HUES64 (cell line): ENCODE data around the gene DBN1.

Experiments
- H3K27ac ChIP-seq: 2 replicates; pipeline ENCODE4 v1.7.0; 2013; ENCODE audit warnings: low read depth, low read length, inconsistent platforms
- H3K27me3 ChIP-seq: 2 replicates; pipeline ENCODE4 v1.6.1; 2013; ENCODE audit warnings: mild to moderate bottlenecking, low read length; ENCODE audit not compliant: insufficient read depth
- H3K36me3 ChIP-seq: 2 replicates; pipeline ENCODE4 v1.6.1; 2013; ENCODE audit warnings: mild to moderate bottlenecking, low read length; ENCODE audit not compliant: insufficient read depth
- H3K4me1 ChIP-seq: 2 replicates; pipeline ENCODE4 v1.6.1; 2013; ENCODE audit warnings: mild to moderate bottlenecking, low read length, moderate library complexity; ENCODE audit not compliant: insufficient read depth
- H3K4me3 ChIP-seq: 2 replicates; pipeline ENCODE4 v1.5.1; 2013; ENCODE audit warnings: mild to moderate bottlenecking, low read length, moderate library complexity
- H3K9ac ChIP-seq: 2 replicates; pipeline ENCODE4 v1.6.1; 2013; ENCODE audit warnings: mild to moderate bottlenecking, low read depth, low read length
- H3K9me3 ChIP-seq: 2 replicates; pipeline ENCODE4 v1.6.1; 2013; ENCODE audit warnings: low read depth, low read length; ENCODE audit not compliant: insufficient read depth
- WGBS: fragments of 150-250, 120-280 bp; methylation state at CpG from one replicate; pipeline ENCODE4 v1.1.7; 2013; ENCODE audit warnings: missing lambda C conversion rate; 5-methylcytosine and 5-hydroxymethylcytosine counted together

The DBN1 gene

DNA sequence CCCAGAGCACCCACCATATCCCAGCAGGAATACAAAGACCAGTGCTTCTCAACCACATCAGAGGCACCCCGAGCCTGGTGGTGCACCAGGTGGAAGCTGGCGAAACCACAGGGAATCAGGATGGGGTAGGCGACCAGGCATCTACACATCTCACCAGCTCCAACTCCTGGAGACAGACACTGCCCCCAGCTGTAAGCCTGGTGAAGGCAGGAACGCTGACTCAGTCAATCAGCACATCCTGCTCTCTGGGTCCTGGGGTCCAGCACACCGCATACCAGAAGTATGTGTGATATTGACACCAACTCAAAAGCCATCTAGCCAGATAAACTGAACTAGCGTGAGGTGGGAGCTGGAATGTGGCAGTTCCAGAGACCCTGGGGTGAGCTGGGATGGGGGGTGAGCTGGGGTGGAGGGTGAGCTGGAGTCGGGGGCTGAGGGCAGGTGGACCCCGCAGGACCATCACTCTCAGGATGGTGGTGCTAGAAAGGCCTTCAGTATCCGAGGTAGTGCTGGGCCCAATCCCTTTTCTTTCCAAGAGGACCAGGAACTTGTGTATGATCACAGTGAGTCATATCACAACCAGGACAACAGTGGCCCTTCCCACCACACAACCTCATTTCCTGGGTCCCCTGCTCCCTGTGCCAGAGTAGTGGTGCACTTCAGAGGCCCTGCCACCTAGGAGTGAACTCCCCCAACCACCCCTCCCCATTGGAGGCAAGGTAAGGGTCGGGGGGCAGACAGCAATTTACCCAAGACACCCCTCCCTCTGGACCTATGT lies 2.5 kb downstream of the DBN1 start:
- no peak overlapping the region for H3K9ac ChIP-seq
- peak overlapping the region; percentile 98; the same call in 1 of the 2 replicates for H3K4me3 ChIP-seq
- peaks cover 40% of the 10 kb centered on the region for H3K4me1 ChIP-seq
- WGBS, result 88% methylated on average over 10 of the region's 10 CpGs
- peaks cover 60% of the 10 kb centered on the region for H3K36me3 ChIP-seq
- no peaks in the 10 kb centered on the region for H3K9me3 ChIP-seq
- no peak overlapping the region for H3K27ac ChIP-seq
- H3K27me3 ChIP-seq, result no peaks in the 10 kb centered on the region

DNA sequence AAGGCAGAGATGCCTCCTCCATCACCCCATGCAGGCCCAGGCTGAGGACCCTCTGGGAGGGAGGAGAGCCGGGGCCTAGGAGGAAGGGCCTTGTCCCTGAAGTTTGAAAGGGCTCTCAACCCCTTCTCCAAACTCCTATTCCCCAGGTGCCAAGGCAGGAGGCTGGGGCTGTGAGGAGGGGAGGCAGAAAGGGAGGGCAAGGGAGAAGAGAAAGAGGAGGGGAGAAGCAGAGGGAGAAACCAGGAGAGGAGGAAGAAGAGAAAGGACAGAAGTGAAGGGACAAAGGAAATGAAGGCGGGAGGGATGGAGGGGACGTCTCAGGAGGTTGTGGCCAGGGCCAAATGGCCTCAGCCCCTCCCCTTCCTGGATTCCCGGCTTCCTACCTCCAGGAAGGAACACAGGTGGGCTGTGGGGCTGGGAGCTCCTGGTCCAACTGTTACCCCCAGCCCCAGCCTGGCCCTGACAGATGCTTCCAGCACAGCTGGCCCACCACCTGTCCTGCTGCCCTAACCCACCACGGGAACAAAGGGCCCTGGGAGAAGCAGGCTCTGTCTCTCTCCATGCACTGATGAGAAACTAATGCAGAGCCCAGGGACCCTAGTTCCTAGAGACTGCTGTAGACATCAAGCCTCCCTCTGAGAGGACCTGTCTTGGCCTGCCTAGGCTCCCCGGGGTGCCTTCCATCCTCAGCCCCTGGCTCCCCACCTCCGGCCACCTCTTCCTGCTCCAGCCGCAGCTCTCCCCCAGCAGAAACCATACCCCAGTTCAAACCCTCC lies 3.5 kb downstream of the DBN1 start:
- H3K9me3 ChIP-seq, result 0 out of 2 replicates have a peak, but pooled peaks cover 3% of the 10 kb centered on the region
- H3K4me1 ChIP-seq, result peaks cover 33% of the 10 kb centered on the region
- no peaks in the 10 kb centered on the region for H3K27me3 ChIP-seq
- peak overlapping the region; percentile 65 for H3K27ac ChIP-seq
- WGBS, result 74% methylated on average over 7 of the region's 8 CpGs
- no peak overlapping the region for H3K9ac ChIP-seq
- H3K4me3 ChIP-seq, result 0 out of 2 replicates have a peak overlapping the region, but pooled peaks have one; percentile 0
- H3K36me3 ChIP-seq, result peaks cover 70% of the 10 kb centered on the region

DNA sequence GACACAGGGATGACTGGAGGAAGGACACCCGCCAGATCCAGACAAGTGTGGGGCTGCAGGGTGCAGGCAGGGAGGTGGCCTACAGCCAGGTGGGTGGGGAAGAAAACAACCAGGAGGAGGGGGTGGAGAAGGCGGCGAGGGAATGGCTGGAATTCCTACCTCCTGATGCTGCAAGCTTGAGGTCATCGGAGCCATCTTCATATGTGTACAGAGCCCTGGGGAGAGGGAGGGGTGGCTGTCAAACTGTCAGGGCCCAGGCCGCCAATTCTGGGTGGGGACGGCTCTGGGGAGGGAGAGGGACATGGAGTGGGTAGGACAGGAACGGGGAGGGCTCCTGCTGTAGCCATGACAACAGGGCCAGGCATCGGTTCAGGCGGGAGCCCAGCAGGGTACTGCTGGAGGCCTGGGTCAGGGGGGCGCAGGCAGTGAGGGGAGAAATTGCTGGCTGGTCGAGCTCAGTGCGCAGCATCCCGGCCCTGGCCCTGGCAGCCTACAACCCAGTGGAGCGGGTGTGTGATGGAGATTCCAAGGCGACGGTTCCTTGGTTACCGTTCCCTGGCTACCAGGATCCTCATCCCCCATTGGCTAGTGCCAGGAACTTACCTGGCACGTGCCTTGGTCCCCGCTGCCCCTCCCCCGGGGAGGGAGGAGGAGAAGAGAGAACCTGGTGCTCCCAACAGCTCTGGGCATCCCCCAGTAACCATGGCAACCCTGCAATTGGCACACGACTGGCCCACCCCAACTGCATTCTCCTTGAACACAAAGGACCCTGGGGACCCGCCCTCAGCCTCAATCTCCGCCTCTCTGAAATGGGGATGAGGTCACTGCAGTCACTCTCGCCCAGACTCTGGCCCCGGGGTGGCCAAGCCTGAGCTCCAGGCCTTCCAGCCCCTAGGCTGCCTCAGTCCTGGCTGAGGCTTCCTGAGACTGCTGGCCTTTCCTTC lies 4.5 kb downstream of the DBN1 start:
- H3K4me3 ChIP-seq, result no peak overlapping the region
- WGBS, result 64% methylated on average over 24 of the region's 25 CpGs
- peaks cover 27% of the 10 kb centered on the region for H3K4me1 ChIP-seq
- peak overlapping the region; percentile 65 for H3K27ac ChIP-seq
- H3K9ac ChIP-seq, result no peak overlapping the region
- 0 out of 2 replicates have a peak, but pooled peaks cover 3% of the 10 kb centered on the region for H3K9me3 ChIP-seq
- peaks cover 70% of the 10 kb centered on the region for H3K36me3 ChIP-seq
- no peaks in the 10 kb centered on the region for H3K27me3 ChIP-seq

DNA sequence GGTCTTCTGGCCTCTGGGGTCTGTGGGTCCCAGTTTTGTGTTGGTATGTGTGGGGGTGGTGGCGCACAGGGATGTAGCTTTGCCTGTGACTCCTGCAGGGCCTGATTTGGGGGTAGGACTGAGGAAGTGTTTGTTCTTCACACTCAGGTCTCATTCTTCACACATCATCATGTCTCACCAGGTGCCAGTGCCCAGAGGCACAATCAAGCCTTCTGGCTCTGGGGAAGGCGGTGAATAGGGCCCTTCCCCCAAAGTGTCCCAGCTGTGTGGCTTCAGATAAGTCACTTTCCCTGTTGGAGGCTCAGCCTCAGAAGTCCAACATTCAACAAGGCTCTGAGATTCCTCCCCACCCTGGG lies 5.1 kb downstream of the DBN1 start:
- H3K9ac ChIP-seq, result no peak overlapping the region
- 78% methylated on average over 1 of the region's 2 CpGs for WGBS

DNA sequence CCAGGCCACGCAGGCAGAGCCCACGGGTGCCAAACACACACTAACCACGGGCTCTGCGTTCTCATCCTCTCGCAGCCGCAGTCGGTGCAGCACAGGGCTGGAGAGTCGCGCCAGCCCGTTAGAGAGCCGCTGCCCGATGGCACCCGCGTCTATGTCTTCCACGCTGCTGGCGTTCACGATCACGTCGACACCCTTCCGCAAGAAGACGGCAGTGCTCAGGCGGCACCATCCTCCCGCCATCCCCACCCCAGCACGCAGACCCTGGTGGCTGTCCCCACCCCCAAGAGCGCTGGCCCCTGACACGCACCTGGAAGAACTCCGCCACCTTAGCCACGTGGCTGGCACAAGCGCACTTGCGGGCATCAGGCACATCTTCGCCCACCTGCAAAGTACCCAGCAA lies 6.0 kb downstream of the DBN1 start:
- WGBS, result 96% methylated on average over 31 of the region's 31 CpGs
- Histone ChIP-seq H3K4me3 (no peak overlapping the region), H3K4me1 (peaks cover 26% of the 10 kb centered on the region), H3K36me3 (peaks cover 82% of the 10 kb centered on the region), H3K9ac (no peak overlapping the region), H3K27me3 (no peaks in the 10 kb centered on the region), H3K27ac (no peak overlapping the region), H3K9me3 (0 out of 2 replicates have a peak, but pooled peaks cover 3% of the 10 kb centered on the region)

More for the DNA sequence above, 5.1 kb downstream of the DBN1 start:
- peak overlapping the region; percentile 6; the same call in 1 of the 2 replicates for H3K27ac ChIP-seq
- H3K36me3 ChIP-seq, result peaks cover 75% of the 10 kb centered on the region
- no peaks in the 10 kb centered on the region for H3K27me3 ChIP-seq
- H3K4me3 ChIP-seq, result no peak overlapping the region
- 0 out of 2 replicates have a peak, but pooled peaks cover 3% of the 10 kb centered on the region for H3K9me3 ChIP-seq
- H3K4me1 ChIP-seq, result peaks cover 26% of the 10 kb centered on the region

DNA sequence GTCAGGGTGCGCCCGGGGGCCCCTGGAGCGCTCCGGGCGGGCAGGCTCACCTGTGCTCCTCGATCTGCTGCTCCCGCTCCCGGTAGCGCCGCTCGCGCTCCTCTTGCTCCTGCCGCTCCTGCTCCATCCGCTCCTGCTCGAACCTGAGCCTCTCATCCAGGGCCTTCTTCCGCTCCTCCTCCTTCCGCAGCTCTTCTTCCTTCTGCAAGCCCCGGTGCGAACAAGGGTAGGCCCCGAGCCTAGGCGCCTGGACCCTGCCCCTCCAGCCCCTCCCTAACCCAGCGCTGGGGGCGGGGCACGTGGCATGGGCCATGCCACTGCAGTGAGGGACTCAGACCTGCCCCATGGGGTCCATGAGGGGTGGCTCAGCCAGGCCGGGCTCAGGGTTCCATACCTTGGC lies 6.6 kb downstream of the DBN1 start:
- no peak overlapping the region for H3K9ac ChIP-seq
- H3K36me3 ChIP-seq, result peaks cover 84% of the 10 kb centered on the region
- no peak overlapping the region for H3K4me3 ChIP-seq

DNA sequence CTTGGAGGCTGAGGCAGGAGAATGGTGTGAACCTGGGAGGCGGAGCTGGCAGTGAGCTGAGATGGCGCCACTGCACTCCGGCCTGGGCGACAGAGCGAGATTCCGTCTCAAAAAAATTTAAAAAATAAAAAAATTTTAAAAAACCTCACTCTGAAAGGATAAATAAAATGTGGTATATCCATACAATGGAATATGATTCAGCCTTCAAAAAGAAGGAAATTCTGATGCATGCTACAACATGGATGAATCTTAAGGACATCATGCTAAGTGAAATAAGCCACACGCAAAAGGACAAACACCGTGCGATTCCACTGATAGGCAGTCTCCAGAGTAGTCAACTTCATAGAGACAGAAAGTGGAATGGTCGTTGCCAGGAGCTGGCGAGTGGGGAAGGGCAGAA lies 8.4 kb downstream of the DBN1 start:
- H3K9ac ChIP-seq, result no peak overlapping the region
- peaks cover 82% of the 10 kb centered on the region for H3K36me3 ChIP-seq
- peaks cover 6% of the 10 kb centered on the region for H3K4me1 ChIP-seq
- 86% methylated on average over 9 of the region's 11 CpGs for WGBS
- H3K9me3 ChIP-seq, result 0 out of 2 replicates have a peak, but pooled peaks cover 3% of the 10 kb centered on the region
- H3K4me3 ChIP-seq, result no peak overlapping the region
- H3K27me3 ChIP-seq, result no peaks in the 10 kb centered on the region
- H3K27ac ChIP-seq, result no peak overlapping the region

More for the DNA sequence above, 6.6 kb downstream of the DBN1 start:
- Histone ChIP-seq H3K27me3 (no peaks in the 10 kb centered on the region), H3K27ac (no peak overlapping the region), H3K9me3 (0 out of 2 replicates have a peak, but pooled peaks cover 3% of the 10 kb centered on the region), H3K4me1 (peaks cover 23% of the 10 kb centered on the region)
- WGBS, result 96% methylated on average over 25 of the region's 25 CpGs

DNA sequence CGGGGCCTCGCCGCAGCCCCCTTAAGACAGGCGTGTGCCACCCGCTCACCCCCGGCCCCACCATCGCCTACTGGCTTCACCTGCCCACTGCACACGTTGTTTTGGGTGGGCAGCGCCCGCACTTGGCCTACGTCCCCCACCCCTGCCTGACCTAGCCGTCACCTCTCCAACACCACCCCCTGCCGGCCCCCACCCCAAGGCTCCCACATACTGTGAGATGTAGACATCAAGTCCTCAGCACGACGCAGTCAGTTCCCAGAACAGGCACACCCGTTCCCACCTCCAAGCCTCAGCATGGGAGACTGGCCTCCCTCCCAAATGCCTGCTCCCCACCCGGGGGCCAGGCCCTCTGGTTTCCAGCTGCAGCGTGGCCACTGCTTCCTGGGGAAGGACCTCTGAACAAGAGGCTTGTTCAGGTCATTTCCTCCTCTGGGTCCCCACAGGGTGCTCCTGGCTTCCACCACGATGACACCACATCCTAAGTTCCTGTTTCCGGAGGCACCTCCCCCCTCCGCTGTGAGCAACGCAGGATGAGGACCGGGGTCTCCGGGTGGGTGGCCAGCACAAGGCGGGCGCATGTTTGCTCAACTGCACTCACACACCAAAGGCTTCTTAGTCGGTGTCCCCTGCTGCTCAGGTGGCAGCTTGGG lies 11.3 kb downstream of the DBN1 start:
- Histone ChIP-seq H3K4me3 (no peak overlapping the region), H3K36me3 (peaks cover 80% of the 10 kb centered on the region), H3K27me3 (no peaks in the 10 kb centered on the region), H3K9ac (no peak overlapping the region), H3K4me1 (peaks cover 3% of the 10 kb centered on the region; the same call in 1 of the 2 replicates), H3K9me3 (0 out of 2 replicates have a peak, but pooled peaks cover 3% of the 10 kb centered on the region), H3K27ac (no peak overlapping the region)
- 93% methylated on average over 27 of the region's 27 CpGs for WGBS

DNA sequence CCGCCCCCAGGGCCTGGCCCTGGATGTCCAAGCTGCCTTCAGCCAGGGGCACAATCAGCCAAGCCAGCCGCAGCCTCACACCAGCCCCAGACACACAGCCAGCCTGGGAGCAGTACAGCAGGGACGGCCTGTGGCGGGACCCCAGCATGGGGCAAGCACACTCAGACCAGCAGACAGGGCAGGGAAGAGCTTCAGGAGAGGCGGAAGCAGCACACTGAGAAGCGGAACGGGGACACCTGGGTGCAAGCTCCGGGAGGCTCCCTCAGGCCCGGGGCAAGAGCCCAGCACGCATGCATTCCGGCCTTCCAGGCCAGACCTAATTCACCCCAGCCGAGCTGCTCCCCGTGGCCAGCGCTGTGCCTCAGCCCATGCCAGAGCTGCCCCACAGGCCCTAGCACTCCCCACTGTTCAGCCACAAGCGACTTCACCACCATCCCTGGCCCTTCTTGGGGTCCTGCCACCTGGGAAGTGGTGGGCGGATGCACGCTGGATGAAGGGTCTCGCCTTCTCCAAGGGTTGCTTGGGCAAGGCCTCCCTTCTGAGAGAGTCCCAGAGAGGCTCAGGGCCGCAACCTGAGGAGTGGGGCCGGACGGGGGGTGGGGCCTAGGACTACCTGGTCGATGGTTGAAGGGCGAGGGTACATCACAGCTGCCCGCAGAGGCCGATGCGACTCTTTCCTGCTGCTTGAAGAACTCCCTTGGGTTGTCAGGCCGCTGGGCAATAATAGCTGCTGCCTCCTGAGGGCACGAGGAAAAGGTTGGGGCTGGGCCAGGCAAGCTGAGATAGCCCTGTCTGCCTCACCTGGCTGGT lies 13.4 kb downstream of the DBN1 start:
- no peak overlapping the region for H3K4me3 ChIP-seq
- H3K27me3 ChIP-seq, result no peaks in the 10 kb centered on the region
- peaks cover 63% of the 10 kb centered on the region for H3K36me3 ChIP-seq
- H3K4me1 ChIP-seq, result peaks cover 10% of the 10 kb centered on the region; the same call in 1 of the 2 replicates
- WGBS, result 95% methylated on average over 28 of the region's 28 CpGs
- no peaks in the 10 kb centered on the region for H3K9me3 ChIP-seq
- 0 out of 2 replicates have a peak overlapping the region, but pooled peaks have one; percentile 35 for H3K27ac ChIP-seq
- H3K9ac ChIP-seq, result no peak overlapping the region
